Tibial nerve (tissue), 3 donors: ENCODE results near the gene DUSP7.

ENCODE experiments used
- EP300 ChIP-seq, 2 donors: sonication (generic); formaldehyde crosslinking; IDR thresholded peaks; one replicate each; pipeline ENCODE4 v1.6.1; 2017; ENCODE audit warnings: antibody characterized with exemption in 2 of 2, mild to moderate bottlenecking in 1 of 2
- POLR2A ChIP-seq, 2 donors: fragments of 450-650 bp; IDR thresholded peaks; one replicate each; pipeline ENCODE4 v1.6.1; 2017; ENCODE audit warnings: antibody characterized with exemption in 2 of 2, mild to moderate bottlenecking in 2 of 2, moderate library complexity in 2 of 2

DNA sequence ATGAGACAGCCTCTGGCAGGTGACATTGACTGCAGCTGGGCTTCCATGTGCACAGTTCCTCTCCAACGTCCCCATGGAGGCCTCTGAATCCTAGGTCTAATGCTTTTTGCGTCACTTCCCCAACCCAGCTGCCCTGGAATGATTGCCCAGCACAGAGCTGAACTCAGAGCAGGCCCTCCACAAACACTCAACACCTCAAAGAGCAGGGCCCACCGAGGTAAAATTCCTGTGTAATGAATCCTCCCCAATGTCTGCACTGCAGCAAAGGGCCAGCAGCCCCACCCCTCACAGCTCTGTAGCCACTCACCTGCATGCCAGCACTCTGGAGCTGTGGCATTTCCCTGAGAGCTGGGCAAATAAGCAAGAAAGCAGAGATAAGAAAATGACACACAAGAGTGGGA, 42.6 kb upstream of the DUSP7 start:
- TF ChIP-seq EP300 (IDR thresholded peaks at IDR 0.05), result no peak
- no peak for TF ChIP-seq POLR2A (IDR thresholded peaks at IDR 0.05)
